ENCODE measurements around the gene DST.
A peak's percentile ranks its signal among the peaks of the same experiment; 100 is the strongest.
"Not testable (repeated sequence)": the region's sequence is repeated elsewhere in the genome, so short reads cannot be mapped to it uniquely, and the experiment has no call there.

Gene DST

DNA sequence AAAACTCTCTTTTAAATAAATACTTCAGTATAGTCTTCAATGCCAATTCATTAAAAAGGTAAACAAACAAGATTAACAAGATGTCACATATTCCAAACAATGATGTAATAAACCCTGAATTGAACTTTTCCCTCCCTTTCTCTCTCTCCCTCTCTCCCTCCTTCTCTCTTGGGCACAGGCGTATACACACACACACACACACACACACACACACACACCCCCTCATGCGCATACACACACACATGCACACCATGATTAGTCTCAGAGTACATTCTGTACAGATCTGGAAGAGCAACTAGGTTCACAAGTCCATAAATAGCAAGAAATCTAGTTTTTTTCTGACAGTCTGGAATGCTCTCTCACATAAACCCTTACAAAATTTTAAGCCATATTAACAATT is 128.3 kb downstream of the DST start:
- DNase-seq, result no peak

DNA sequence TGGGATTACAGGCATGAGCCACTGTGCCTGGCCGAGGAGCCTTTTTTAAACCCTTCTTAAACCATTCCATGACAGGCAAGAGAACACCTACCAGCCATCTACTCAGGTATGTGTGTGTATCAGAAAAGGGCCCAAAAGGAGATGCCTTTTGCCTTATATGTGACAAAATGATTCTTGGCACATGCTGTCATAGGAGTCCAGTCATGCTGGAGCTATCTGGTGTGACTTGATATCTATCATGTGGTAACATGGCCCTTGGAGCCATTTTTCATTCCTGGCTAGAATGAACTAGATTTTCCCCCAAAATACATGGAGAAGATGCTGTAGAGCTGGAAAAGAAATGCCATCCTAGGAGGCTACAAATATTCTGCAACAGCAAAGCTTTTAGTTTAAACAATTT is 129.1 kb downstream of the DST start:
- DNase-seq, result no peak

DNA sequence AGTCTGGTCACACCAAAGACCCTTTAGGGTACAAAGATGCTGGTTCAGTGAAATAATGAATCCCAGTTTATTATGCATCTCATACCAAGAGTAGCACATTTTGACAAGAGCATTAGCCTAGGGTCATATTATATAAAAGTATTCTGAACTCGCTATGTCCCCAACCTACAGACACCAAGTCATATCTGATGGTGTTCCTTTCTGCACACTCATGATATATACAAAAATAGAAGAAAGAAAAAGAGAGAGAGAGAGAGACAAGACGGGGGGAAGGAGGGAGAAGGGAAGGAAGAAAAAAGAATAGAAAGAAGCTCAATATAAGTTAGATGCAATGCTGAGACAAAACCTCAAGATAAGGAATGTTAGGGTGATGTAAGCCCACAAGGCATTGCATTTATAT is 131.1 kb downstream of the DST start:
- no peak for DNase-seq

DNA sequence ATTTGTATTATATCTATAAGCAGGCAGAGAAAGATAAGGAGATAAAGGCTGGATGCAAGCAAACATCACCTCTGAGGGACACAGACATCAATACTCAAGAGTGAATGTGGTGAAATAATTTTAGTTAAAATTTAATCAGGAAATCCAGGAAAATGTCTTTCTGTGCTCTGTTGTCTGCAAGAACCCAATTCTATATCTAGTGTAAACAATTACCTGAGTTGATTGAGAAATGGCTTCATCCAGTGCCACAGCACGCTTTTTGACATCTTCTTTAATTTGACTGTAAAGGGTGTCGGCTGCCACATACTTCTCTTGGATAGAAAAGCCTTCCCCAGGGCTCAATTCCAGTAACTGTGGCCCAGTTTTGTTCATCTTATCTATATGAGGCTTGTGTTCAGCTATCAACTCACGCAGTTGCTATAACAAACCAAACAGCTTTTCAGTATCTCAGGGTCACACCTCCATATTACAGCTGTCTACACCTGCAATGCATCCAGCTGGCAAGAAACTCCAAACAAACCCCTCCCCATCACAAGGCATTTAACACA is 131.6 kb downstream of the DST start:
- DNase-seq, result no peak

DNA sequence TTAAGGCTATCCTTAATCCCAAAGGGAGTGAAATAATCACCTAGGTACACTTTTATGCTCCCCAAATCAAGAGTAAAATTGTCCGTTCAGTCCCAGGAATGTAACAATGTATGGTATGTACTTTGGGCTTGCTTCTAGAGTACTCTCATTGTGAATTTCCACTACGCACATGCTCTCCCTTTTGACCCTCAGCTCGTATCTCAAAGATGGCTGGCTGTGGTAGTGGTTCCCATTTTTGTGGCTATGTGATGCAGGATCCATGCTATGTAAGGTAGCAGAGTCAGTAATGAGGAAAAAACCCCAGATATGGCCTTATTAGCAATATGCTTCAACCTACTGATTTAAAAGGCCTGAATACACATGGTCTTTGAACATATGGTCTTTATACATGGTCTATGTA is 133.7 kb downstream of the DST start:
- no peak for DNase-seq

DNA sequence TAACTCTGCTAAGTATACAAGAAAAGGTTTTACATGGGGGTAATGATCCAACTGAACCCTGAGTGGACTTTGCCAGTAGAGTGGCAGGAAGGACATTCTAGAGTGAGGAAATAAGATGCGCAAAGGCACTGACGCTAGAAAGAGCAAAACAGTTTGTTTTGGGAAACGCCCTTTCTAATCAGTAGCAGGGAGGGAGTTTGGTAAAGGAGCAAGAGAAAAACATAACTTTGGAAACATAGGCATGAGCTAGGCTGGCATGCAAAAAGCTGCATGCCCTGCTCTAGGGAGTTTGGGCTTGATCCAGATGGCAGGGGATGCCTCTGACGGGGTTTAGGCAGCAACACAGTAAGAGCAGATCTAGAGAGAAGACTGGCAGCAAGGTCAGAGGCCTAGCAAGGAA is 135.2 kb downstream of the DST start:
- DNase-seq, result no peak

DNA sequence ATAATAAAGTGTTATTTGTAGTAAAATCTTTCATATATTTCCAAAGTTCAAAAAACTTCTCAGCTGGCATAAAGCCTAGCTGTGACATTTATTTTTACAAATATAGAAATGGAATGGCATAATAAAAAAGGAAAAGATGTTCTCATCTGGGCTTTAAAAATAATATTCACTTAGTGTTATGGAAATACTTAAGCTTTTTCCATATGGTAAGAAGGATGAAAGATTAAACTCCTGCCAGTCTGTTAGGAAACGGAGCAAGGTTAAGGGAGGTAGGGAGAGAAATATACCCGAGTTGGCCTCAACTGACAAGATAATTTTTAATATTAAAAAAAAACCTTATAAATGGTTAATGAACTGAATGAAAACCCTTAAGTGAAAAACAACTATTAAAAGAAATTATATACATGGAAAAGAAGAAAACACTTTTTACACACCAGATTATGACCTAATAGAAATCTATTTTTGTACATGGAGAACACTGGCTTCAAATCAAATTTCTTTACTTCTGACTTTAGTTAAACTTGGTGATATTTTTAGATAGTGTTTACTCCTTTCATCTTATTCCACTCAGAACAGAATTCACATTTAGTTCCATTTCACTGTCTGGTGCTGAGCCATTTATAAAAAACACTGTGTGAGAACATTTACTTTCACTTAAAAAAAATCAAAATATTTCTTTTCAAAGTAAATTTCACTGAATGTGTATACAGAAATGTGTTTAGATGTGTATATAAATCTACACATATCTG is 137.0 kb downstream of the DST start:
- DNase-seq, result no peak

DNA sequence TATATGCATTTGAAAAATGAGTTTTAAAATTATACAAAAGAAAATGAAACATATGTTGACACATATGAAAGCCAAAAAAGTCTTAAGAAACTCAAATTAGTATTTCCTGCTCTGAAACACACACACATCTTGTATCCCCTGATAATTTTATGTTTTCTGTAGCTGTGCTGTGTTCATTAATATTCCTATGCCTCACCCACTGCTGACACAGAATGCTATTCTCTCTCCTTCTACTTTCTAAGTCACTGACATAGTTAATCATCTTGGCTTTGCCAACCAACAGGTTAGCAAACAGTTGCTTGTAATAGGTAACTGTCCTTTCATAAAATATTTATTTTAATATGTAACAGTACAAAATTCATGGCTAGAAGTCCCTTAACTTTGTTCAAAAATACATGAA is 140.7 kb downstream of the DST start:
- DNase-seq, result no peak

DNA sequence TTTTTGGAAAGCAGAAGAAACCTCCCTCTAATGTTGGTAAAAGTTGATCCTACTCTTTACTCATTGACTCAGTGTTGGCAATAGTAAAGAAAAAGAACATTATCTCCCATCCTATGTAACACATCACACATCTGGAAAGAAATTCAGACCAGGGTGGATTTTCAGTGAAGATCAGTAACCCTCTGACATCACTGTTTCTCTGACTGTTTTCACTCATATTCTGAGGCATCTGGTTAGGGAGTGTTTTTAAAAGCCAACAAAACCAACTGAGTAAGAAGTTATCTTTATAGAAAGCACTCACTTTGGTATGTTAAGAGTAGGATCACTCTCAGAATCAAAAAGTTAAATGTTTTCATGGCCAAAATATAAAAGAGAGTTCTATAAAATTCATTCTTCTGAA is 143.6 kb downstream of the DST start:
- DNase-seq, result no peak

DNA sequence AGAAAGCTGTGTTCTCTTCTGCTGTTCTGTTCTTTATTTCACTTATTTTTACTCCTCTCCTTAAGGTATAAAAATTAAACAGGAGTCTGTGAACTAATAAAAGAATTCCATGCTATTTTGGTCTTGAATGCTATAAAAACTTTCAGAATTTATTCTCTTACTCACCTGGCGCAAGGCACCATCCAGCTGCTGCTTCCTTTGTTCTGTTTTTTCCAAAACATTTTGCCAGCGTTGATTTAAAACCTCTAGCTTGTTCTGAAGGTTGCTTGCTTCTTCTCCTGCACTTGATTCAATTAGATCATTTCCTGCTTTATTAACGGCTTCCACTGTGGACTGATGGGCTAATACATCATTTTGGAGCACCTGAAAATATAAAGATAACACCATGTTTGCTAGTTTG is 145.0 kb downstream of the DST start:
- DNase-seq, result no peak

DNA sequence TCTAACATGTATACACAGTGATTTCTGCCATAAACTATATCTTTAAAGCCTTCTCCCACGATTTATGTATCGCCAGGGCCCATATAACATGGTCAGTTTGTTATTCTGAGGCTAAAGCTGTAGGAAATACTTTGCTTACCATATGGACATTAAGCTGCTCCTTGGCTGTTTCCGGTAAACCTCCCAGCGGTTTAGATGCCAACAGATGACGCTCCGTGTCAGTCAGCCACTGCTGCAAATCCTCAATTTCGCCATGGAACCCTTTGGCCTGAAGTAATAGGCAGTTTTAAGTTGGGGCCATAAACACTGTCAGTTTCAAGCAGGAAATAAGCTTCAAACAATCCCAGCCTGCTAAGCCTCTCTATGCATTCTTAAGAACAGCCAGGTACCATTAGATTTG is 145.4 kb downstream of the DST start:
- DNase-seq, result peak; percentile 41

DNA sequence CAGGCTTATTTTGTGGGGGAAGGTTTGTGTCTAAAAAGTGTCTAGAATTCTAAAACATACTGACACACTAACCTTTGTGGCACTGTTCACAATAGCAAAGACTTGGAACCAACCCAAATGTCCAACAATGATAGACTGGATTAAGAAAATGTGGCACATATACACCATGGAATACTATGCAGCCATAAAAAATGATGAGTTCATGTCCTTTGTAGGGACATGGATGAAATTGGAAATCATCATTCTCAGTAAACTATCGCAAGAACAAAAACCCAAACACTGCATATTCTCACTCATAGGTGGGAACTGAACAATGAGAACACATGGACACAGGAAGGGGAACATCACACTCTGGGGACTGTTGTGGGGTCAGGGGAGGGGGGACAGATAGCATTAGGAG is 146.0 kb downstream of the DST start:
- not testable (repeated sequence) for DNase-seq

DNA sequence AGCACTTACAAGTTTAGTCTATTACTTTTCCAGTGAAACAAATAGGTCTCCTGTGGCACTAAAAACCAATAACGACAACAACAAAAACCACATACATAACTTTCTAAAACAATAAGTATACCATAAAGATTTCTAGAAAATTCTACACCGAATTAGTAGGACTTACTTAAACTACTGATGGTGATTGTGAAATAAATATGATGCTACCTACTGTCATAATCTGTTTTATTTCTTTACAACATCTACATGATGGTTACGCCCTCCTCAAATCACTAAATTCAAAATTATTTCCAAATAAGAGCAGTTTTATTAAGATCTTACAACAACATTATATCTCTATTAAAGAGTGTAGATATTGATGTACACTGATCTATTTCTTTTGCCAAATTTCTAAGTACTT is 147.0 kb downstream of the DST start:
- no peak for DNase-seq

DNA sequence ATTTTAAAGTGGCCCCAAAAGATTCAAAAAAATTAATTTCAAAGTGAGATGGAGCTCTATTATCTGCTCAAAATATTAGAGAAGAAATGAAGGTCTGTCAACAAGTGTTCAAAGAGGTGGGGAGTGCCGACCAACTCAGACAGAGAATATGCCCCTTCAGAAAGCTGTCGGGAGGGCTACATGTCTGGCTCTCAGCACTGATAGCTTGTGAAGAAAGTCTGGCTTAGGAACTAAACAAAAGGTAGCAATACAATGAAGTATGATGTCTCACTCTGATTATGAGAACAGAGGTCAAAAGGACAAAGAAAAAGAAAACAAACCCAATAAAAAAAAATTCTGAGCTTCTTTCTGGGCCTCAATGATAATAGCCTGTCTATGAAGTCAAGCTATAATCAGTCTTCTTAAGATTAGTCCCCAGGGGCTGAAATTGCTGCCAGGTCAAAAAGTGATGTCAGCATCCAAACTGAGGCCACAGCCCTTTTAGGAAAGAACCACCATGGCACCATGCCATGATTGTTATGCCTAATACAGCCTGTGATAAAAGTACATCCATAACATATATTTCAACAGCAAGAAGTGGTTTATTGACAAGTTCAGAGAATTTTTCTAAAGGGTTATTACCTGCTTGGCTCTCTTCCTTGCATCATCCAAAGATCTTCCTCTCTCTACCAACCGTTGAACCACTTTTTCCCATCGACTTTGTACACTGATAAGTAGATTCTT is 150.9 kb downstream of the DST start:
- DNase-seq, result no peak

DNA sequence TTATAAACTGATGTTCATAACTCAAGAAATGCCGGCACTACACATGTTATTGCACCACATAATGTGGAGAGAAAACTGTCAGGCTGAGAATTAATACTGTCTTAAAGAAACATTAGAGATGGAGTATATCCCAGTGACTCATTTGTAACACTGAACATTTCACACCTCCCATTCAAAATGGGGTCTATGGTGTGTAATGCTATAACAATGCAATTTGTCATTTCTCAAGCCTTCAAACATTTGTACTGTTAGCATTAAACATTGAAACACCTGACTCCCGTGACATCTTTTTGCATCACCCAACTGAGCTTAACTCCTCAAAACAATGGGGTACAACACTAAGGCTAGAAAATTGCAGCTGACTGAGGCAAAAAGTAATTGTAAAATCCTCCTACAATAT is 151.7 kb downstream of the DST start:
- DNase-seq, result no peak

DNA sequence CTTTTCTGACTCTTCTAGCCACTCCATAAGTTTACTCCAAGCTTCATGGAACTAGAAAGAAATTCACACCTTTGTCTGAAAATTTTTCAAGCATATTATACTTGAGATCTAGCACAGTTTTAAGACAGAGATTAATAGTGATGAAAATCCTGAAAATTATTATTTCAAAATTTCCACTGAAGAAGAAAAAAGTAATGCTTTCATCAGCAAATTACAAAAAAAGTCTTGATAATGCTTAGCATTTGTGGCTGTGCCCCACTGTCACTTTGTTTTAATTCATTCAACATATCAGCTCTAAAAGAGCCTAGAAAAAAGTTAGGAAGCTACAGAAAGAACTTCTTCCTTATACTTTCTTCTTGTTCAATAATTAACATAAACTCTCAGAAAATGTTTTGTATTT is 153.1 kb downstream of the DST start:
- no peak for DNase-seq

DNA sequence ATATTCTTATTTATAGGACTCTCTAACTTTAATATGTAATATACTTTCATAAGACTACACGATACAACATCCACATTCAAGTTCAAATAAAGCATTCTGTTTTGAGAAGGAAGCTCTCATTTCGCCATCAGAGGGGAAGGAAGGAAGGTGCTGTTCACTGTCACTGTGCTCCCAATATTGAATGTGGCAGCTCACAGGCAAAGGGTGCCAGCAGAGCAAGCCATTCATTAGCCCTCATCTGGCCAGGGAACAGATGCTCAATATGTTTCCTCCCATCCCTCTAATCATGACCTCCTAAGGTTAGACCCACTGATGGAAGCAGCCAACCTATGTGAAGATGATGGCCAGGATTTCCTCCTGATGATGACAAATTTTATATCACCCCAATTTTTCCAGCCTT is 154.4 kb downstream of the DST start:
- DNase-seq, result no peak

DNA sequence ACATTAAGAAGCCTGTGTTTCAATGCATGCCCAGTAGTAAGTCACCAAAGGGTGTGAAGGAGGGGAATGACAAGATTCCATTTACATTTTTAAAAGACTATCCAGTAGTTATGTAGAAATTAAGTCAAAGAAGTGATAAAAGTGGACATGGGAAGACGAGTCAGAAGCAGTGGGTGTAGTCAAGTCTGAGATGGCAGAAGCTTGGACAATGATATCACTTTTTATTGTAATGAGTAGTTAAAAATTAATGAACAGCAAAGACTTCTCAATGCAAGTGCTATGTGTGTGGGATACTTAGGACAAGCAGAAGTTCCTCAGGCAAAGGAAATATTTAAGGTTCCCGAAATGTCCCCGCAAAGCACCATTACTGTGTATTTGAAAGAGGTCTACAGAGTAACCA is 156.0 kb downstream of the DST start:
- DNase-seq, result no peak

DNA sequence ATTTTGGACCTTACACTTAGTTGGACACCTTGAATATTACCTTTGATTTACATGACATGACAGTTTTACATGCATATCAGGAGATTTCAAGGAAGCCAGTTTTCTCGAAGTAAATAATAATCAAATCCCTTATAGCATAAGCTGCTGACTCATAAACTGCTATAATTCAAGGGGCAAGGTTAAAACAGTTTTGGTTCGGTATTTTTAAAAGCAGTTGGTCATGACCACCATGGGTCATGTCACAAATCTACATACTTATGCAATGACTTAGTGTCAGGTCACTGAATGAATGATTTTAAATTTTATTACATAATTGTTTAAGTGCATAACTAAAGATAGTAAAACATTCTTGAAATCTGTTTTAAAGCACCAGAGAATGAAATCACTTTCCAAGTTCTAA is 158.0 kb downstream of the DST start:
- no peak for DNase-seq

DNA sequence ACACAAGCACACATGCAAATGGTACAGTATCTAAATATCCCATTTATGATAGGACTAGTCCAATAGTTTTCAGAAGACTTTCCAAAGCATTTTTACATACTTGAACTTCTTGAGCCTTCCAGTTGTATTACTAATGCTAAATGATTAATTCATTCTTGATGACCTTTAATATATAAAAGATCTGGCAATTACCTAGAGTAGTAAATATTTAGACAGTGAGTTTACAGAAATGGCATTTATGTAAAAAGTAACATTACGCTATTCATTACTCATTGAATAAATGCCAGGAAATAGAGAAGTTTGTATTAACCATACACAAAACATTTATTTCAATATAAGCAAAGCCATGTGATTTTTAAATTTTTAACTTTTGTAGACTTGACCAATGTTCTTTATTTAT is 158.8 kb downstream of the DST start:
- DNase-seq, result no peak

DNA sequence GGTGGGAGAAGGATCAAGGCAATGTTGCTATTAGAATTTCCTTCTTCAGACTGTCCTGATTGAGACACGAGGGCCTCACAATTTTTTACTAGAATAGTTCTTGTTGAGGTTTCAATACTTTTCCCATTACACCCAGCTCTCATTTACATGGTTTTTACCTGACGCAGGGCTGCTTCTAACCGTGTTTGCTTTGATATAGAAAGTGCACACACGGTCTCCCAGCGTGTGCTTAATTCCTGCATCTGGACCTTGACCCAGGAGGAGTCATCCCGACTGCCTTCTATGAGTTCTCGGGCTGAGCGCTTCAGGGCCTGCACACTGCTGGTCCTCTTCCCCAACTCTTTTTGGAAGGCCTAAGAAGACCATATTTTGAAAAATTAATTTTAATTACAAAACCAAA is 160.2 kb downstream of the DST start:
- no peak for DNase-seq

DNA sequence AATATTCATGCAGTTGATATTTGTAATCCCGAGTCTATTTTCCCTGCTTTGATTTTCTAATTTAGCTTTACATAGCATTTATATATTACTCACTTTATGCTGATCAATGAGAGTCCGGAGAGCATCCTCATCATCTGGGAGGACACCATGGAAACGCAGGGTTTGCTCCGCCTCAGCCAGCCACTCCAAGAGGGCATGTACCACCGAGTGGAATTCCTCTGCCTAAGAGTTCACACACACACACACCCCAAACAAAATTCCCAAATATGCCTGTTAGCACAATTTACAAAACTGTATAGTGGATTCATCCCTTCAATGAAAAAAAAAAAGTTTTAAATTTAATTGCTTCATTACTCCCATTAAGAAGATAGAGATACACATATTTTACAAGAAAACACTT is 160.7 kb downstream of the DST start:
- DNase-seq, result no peak

DNA sequence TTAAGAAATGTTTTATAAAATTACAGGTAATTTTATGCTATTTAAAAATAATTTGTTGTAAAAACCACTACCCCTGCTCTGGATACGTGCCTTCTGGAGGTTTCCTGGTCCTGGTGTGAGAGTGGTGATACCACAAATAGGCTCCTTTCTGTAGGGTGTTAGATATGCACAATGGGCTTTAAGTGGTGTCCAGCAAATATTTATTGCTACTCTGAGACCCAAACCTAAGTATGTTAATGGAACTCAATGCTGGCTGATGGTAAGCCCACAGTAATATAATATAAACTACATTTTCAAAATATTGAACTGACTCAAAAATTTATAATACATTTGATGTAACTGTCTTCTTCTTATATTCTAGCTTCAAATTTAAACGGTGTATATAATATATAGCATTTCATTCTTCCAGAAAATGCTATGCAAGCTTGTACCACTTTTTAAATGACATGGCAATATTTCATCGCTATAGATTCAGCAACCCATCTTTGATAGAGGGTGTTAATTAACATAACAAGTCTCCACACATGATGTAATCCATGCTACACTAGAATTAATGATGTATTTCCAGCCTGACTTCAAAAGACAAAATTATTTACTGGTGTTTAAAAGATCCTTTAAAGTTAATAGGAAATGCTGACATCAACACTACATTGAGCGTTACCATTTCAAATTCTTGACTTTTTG is 161.9 kb downstream of the DST start:
- DNase-seq, result no peak

DNA sequence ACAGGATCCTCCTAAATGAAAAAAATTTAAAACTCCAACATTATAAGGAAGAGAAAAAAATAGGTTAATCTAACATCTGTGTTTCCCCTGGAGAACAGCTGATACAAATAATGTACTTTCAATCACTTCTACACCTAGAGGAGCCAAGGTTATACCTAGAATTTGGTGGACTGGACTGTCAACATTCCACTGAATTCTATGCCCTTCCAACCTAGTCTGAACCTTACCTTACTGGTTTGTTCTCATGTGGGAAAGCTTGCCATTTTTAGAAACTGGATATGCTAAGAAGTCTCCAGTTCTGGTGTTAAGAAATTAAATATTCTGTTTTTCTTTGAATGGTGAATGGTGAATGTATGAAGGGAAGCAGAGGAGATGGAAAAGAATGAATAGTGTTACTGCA is 162.4 kb downstream of the DST start:
- DNase-seq, result no peak

All from left hindlimb (tissue), 1 donor.